ENCODE measurements around the gene RTEL1.
"Not testable (repeated sequence)": the region's sequence is repeated elsewhere in the genome, so short reads cannot be mapped to it uniquely, and the experiment has no call there.

The RTEL1 gene

DNA sequence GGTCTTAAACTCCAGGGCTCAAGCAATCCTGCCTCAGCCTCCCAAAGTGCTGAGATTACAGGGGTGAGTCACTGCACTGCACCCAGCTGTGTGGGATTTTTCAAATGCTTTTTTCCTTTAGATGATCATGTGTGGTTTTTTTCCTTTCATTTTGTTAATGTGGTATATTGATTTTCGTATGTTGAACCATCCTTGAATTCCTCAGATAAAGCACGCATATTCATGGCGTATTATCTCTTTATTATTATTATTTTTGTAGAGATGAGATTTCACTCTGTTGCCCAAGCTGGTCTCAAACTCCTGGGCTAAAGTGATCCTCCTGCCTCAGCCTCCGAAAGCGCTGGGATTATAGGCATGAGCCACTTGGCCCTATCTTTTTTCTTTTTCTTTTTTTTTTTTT, 56.7 kb downstream of the RTEL1 start:
- DNase-seq (ENCODE audit: low spot score) = no peak

DNA sequence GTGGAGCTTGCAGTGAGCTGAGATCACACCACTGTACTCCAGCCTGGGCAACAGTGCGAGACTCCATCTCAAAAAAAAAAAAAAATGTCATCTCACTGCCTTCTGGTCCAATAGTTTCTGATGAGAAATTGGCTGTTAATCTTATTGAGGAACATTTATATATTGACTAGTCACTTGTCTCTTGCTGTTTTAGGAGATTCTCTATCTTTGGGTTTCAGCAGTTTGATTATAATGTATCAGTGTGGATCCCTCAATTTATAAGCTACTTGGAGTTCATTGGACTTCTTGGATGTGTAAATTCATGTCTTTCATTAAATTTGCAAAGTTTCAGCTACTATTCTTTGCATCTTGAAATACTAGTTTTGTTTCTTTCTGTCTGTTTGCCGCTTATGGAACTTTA, 60.9 kb downstream of the RTEL1 start:
- no peak for DNase-seq (ENCODE audit: low spot score)

DNA sequence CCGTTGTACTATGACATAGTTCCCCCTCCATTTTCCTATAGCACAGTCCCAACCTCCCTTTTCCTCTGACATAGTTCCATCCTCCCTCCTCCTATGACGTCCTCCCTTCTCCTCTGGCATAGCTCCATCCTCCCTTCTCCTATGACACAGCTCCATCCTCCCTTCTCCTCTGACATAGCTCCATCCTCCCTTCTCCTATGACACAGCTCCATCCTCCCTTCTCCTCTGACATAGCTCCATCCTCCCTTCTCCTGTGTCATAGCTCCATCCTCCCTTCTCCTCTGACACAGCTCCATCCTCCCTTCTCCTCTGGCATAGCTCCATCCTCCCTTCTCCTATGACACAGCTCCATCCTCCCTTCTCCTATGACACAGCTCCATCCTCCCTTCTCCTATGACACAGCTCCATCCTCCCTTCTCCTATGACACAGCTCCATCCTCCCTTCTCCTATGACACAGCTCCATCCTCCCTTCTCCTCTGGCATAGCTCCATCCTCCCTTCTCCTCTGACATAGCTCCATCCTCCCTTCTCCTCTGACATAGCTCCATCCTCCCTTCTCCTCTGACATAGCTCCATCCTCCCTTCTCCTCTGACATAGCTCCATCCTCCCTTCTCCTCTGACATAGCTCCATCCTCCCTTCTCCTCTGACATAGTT, 65.0 kb downstream of the RTEL1 start:
- not testable (repeated sequence) for DNase-seq (ENCODE audit: low spot score)

DNA sequence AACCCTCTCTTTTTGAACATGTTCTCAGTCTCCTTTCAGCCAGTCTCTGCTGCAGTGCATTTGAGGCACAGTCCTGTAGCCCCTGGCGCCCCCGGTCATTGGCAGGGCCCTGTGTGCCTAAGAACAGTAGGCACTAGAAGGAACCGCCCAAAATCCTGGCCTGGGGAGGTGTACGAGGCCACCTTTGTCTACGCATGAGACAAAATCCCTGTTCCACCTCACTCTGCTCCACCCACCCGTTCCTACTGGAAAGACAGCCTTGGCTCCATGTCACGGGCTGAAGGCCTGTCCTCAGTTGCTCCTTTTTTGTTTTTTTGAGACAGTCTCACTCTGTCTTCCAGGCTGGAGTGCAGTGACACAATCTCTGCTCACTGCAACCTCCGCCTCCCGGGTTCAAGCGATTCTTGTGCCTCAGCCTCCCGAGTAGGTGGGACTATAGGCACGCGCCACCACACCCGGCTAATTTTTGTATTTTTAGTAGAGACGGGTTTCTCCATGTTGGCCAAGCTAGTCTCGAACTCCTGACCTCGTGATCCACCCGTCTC, 72.1 kb downstream of the RTEL1 start:
- DNase-seq (ENCODE audit: low spot score) = not testable (repeated sequence)

DNA sequence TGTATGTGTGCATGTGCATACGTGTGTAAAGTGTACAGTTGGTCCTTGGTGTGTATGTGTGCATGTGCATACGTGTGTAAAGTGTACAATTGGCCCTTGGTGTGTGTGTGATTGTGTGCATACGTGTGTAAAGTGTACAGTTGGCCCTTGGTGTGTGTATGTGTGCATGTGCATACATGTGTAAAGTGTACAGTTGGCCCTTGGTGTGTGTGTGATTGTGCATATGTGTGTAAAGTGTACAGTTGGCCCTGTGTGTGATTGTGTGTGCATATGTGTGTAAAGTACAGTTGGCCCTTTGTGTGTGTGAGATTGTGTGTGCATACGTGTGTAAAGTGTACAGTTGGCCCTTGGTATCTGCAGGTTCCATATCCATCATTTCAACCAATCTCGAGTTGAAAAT, 73.3 kb downstream of the RTEL1 start:
- no peak for DNase-seq (ENCODE audit: low spot score)

DNA sequence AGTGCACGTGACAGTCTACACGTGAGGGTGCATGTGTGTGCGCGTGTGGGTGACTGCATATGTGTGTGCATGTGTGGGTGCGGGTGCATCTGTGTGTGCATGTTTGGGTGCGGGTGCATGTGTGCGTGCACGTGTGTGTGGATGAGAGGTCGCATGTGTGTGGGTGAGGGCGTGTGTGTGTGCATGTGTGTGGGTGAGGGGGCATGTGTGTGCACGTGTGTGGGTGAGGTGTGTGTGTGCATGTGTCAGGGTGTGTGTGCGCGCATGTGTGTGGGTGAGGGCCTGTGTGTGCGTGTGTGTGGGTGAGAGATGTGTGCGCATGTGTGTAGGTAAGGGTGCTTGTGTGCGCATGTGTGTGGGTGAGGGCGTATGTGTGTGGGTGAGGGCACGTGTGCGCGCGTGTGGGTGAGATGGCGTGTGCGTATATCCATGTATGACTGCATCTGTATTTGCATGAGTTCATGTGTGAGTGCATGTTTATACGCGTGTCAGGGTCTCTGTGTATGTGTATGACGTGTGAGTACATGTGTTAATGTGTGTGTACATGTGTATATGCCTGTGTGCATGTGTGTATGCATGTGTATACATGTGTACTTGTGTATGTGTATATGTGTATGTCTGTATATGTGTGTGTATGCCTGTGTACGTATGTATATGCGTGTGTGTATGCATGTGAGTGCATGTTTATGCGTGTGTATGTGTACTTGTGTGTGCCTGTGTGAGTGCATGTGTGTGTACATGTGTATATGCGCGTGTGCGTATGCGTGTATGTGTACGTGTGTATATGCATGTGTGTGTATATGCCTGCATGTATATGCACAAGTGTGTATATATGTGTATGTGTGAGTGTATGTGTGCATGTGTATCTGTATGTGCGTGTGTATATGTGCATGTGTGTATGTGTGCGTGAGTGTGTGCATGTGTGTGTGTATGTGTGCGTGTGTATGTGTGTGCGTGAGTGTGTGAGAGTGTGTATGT, 74.3 kb downstream of the RTEL1 start:
- DNase-seq (ENCODE audit: low spot score) = no peak

DNA sequence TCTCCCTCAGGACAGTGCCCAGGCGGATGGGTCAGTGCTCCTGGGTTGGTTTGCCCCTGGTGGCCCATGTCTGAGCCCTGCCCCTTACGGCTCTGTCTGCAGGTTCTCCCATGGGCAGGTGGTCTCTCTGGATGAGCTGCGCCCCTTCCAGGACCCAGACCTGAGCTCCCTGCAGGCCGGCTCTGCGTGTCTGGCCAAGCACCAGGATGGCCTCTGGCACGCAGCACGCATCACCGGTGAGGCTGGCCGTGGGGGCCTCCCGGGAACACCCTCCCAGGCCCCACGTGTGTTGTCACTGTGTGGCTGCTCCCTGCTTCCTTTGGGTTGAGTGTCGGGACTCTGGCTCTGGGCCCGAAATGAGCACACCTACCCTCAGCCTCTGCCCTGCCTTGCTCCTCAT, 75.0 kb downstream of the RTEL1 start:
- DNase-seq (ENCODE audit: low spot score) = no peak

DNA sequence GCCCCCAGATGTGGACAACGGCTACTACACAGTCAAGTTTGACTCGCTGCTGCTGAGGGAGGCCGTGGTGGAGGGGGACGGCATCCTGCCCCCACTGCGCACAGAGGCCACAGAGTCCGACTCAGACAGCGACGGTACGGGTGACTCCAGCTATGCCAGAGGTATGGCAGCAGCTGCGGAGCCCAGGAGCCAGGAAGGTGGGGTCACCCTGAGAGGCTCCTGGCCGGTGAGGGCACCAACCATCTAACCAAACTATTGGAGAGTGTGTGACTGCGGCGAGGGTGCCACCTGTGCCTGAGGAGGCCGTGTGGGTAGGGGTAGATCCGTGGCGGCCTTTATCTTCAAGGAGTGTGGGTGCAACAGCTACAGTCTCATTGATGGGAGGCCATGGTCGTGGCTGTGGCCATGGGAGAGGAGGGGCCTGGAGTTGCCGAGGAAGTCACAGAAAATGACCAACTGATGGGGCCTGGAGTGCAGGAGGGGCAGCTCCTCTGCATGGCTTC, 75.5 kb downstream of the RTEL1 start:
- DNase-seq (ENCODE audit: low spot score) = no peak

DNA sequence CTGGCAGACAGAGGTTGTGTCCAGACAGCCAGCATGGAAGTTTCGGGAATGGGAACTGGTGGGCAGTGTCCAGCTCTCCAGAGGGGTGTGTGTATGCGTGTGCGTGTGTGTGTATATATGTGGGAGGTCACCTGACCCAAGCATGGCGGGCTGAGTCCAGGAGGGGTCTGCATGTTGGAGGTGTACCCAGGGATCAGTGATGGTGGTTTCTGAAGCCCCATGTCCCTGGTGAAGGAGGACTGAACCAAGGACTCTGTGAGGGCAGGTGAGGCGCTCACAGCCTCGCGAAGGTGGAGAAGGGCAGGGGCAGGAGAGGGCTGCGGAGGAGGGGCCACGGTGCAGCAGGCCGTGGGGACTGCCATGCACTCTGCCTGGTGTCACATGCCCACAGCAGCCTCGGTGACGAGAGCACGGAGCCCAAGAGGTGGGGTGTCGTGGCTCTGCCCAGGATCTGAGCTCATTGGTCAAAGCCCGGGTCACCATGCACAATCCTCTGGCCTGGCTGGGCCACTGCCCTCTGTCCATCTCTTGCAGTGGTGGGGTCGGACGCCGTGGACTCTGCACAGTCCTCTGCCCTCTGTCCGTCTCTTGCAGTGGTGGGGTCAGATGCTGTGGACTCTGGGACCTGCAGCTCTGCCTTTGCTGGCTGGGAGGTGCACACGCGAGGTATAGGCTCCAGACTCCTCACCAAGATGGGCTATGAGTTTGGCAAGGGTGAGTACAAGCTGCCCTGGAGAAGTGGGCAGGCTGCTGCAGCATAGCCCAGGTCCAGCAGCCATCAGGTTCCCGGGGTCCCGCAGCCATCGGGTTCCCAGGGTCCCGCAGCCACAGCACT, 76.2 kb downstream of the RTEL1 start:
- DNase-seq (ENCODE audit: low spot score) = no peak

DNA sequence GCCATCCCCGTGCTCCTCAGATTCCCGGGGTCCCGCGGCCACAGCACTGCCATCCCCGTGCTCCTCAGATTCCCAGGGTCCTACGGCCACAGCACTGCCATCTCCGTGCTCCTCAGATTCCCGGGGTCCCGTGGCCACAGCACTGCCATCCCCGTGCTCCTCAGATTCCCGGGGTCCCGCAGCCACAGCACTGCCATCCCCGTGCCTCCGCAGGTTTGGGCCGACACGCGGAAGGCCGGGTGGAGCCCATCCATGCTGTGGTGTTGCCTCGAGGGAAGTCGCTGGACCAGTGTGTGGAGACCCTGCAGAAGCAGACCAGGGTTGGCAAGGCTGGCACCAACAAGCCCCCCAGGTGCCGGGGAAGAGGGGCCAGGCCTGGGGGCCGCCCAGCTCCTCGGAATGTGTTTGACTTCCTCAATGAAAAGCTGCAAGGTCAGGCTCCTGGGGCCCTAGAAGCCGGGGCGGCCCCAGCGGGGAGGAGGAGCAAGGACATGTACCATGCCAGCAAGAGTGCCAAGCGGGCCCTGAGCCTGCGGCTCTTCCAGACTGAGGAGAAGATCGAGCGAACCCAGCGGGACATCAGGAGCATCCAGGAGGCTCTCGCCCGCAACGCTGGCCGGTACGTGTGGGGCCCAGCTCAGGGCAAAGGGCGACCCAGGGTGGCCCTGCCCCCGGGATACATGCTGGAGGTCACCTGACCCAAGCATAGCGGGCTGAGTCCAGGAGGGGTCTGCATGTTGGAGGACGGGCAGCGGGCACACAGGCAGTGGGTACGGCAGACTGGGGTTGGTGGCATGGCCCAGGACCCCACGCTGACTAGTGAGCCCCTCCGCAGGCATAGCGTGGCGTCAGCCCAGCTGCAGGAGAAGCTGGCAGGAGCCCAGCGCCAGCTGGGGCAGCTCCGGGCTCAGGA, 77.1 kb downstream of the RTEL1 start:
- DNase-seq (ENCODE audit: low spot score) = no peak

DNA sequence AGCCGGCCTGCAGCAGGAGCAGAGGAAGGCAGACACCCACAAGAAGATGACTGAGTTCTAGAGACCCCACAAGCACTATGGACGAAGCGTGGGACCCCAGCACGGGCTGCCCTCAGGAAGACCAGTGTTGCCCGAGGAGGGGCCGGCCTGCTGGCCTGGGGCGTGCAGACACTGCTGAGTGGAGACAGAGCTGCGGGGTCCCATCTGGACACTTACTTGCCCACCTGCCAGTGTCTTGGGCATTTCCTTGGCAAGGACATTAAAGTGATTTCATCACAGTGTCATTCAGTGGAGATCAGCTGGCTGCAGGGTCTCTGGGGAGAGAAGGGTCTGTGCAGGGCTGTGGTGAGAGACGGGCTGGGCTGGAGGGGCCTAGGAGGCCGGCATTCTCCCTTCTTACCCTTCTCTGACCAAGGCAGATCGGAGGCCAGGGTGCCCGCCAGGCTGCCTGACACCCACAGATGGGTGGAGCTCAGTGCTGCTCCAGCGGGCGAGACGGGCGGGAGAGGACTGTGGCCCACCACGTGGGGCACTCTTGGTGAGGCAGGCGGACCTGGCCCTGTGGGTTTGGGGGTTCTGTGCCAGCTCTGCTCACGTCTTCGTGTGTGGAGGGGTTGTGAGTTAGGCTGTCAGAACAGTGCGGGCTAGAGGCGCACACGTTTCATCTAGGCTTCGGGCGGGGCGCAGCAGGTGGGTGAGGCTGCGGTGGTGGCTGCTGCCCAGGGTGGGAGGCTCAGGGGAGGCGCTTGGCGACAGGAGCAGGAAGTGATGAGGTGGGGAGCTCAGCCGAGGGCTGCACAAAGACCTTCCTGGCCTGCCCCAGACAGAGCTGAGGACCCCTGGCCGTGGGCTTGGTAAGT, 78.0 kb downstream of the RTEL1 start, which contains the start of gene LIME1:
LIME1 (plus strand) TSS at position 806 of the 860 bp plus-strand sequence. CDS start 886 bp downstream, outside the sequence.
- peak; percentile 48 for DNase-seq (ENCODE audit: low spot score)

DNA sequence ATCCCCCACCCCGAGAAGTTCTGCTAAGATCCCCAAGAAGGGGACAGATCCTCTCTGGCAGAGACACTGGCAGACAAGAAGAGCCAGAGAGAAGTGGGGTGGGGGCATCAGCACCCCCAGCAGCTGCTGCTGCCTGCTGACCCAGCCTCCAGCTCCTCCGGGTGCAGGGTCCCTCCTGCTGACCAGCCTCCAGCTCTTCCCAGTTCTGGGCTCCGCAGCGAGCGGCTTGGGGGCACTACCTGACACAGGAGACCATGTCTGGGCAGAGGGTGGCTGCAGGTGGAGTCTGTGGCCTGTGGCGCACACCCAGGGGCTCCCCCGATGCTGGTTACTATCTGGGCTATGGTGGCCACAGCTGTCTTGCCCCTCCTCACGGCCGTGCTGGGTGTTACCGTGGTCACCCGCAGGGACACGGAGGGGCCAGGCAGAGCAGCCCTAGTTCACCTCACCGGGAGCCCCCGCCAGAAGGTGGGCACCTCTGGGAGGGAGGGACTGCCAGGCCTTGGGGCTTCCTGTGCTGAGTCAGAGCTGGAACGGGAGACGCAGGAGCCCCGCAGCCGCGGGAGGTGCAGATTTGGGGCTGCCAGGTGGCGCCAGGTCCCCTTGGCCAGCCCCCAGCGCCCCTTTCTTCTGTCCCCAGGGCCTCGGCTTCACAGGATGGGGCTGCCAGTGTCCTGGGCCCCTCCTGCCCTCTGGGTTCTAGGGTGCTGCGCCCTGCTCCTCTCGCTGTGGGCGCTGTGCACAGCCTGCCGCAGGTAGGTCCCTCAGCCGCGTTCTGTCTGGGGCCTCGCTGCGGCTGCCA, 79.0 kb downstream of the RTEL1 start:
- DNase-seq (ENCODE audit: low spot score) = no peak

DNA sequence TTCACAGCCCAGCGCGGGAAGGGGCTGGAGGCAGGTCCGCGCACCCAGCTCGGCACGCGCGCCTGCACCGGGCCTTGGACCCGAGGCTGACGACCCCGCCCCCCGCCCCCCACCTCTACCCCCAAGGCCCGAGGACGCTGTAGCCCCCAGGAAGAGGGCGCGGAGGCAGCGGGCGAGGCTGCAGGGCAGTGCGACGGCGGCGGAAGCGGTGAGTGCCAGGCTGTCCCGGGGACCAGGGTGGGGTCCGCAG, 79.5 kb downstream of the RTEL1 start:
- DNase-seq (ENCODE audit: low spot score) = no peak

DNA sequence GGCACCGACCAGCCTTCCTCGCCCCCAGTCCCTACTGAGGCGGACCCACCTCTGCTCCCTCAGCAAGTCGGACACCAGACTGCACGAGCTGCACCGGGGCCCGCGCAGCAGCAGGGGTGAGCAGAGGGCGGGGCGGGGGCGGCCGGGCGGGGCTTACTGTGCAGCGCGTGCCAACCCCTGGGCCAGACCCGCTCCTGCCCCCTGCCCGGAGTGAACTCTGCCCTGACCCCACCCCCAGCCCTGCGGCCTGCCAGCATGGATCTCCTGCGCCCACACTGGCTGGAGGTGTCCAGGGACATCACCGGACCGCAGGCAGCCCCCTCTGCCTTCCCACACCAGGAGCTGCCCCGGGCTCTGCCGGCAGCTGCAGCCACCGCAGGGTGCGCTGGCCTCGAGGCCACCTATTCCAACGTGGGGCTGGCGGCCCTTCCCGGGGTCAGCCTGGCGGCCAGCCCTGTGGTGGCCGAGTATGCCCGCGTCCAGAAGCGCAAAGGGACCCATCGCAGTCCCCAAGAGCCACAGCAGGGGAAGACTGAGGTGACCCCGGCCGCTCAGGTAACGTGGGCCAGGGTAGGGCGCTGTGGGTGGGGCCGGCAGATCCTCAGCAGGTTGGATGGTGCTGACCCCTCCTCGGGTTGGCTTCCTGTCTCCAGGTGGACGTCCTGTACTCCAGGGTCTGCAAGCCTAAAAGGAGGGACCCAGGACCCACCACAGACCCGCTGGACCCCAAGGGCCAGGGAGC, 80.0 kb downstream of the RTEL1 start:
- DNase-seq (ENCODE audit: low spot score) = no peak

DNA sequence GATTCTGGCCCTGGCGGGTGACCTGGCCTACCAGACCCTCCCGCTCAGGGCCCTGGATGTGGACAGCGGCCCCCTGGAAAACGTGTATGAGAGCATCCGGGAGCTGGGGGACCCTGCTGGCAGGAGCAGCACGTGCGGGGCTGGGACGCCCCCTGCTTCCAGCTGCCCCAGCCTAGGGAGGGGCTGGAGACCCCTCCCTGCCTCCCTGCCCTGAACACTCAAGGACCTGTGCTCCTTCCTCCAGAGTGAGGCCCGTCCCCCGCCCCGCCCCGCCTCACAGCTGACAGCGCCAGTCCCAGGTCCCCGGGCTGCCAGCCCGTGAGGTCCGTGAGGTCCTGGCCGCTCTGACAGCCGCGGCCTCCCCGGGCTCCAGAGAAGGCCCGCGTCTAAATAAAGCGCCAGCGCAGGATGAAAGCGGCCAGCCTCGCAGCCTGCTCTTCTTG, 80.6 kb downstream of the RTEL1 start:
- no peak for DNase-seq (ENCODE audit: low spot score)

DNA sequence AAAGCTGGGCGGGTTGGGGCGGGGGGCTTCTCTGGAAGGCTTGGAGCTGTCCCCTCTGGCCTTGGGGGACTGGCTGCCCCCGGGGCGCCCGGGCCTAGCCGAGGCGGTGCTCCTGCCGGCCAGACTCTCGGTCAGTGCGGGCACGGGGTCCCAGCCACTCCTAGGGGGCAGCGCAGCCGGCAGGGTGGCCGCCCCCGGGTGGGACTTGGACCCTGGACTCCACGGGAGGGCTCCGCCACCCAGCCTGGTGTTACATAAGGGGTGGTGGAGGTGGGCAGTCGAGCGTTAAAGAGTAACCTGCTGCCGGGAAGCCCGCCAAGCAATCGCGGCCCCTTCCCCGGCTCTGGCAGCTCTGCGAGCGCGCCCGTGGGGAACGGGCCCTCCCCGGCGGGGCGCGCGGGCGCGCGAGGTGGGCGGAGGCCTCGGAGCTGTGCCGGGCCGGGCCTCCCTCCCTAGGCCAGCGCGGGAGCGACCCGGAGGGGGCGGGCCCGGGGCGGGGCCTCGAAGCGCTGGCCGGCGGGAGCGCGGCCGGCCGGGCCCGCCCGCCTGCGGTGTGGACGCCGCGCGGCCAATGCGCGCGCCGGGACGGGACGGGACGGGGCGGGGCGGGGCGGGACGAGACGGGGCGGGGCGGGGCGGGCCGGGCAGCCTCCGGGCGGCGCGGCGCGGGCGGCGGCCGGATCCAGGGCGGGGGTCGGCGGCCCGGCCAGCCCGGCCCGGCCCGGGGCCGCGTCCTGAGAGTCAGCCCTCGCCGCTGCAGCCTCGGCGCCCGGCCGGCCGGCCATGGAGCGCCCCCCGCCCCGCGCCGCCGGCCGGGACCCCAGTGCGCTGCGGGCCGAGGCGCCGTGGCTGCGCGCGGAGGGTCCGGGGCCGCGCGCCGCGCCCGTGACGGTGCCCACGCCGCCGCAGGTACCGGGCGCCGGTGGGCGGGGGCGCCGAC, 81.3 kb downstream of the RTEL1 start, which contains the start of gene SLC2A4RG:
SLC2A4RG (plus strand) TSS at position 647 of the 940 bp plus-strand sequence; CDS start at position 784, 137 bp downstream.
- peak; percentile 53 for DNase-seq (ENCODE audit: low spot score)

DNA sequence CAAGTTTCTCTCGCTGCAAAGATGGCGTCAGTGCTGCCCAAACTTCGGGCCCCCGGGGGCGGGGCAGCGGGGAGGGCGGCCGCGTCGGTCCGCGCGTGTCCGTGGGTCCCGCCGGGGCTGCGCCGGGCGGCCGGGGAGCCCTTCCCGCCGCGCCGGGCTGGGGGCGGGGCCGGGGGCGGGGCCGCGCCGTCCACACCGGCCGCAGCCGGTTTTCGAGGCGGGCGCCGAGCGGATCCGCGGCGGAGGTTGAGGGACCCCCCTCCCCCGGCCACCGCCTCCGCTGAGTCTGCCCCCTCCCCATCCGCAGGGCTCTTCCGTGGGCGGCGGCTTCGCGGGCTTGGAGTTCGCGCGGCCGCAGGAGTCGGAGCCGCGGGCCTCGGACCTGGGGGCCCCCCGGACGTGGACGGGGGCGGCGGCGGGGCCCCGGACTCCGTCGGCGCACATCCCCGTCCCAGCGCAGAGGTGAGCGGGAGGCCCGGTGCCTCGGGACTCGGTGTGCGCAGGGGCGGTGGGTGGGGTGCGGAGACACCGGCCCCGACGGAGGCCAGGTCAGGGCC, 82.0 kb downstream of the RTEL1 start:
- no peak for DNase-seq (ENCODE audit: low spot score)

All from activated CD4-positive, alpha-beta T cell treated with anti-CD3 and anti-CD28 coated beads, Interleukin-2, Interleukin-4, amounts not matched to agents 100 ng/mL and 50 ng/mL, durations not matched to agents 16 hours and 8 hours (primary cell).